ENCODE results near the gene APOL2. TPM values are rescaled to one million over a fixed set of nuclear protein-coding genes. Genes with fewer than 3 reads are reported as not detected.

Gene APOL2
- total RNA-seq, 1 experiment from 2014 or later: 9.9 TPM

- no peaks in the 10 kb centered on the region for H3K27me3 ChIP-seq (ENCODE audit: insufficient read depth, low read length)
- no peak for TF ChIP-seq SRF (IDR thresholded peaks at IDR 0.05; ENCODE audit: low read depth)
- TF ChIP-seq EZH2phosphoT487 (IDR thresholded peaks at IDR 0.05; ENCODE audit: borderline replicate concordance): no peak
- no peak overlapping the region for H3K4me2 ChIP-seq (ENCODE audit: low read length)
- no peaks in the 10 kb centered on the region for H3K79me2 ChIP-seq (ENCODE audit: insufficient read depth, low read length)
- ChIA-PET POLR2A (no interaction called here), CTCF (no interaction called here), RAD21 (ENCODE audit: low non-redundant PET in 1 of 2, low total read pairs in 2 of 2, uncharacterized antibody in 2 of 2, unreplicated experiment in 2 of 2) (no interaction called here)
- no peak overlapping the region for H2AFZ ChIP-seq (ENCODE audit: low read depth, low read length, poor library complexity, severe bottlenecking)
- no peak for DNase-seq (ENCODE audit: low read depth, low spot score)
- BruUV-seq (replicated peaks): no TSS peak
- H3K36me3 ChIP-seq (ENCODE audit: control insufficient read depth in 1 of 2, insufficient read depth in 2 of 2, low read length in 2 of 2): peaks cover 40 to 41% of the 10 kb centered on the region in 2 experiments; a peak in 3 of 4 replicates
- H3K27ac ChIP-seq (ENCODE audit: low read depth, low read length): no peak overlapping the region
- no peak overlapping the region for H3K4me3 ChIP-seq (replicated peaks in 1 of 2; ENCODE audit: low read depth in 1 of 2, low read length in 2 of 2)
- ATAC-seq: no peak
- H3K9me2 ChIP-seq (ENCODE audit: insufficient read depth): no peaks in the 10 kb centered on the region
- intact Hi-C loops (cut with micrococcal nuclease): no loop called here
- H4K20me1 ChIP-seq (ENCODE audit: insufficient read depth): no peaks in the 10 kb centered on the region
- no peak overlapping the region for H3K9ac ChIP-seq (ENCODE audit: low read length)
- H3K4me1 ChIP-seq (ENCODE audit: control insufficient read depth in 1 of 2, insufficient read depth in 2 of 2, low read length in 2 of 2): peaks cover 0 to 8% of the 10 kb centered on the region in 2 experiments; a peak in 2 of 4 replicates
- no peaks in the 10 kb centered on the region for H3K9me3 ChIP-seq (ENCODE audit: control insufficient read depth in 1 of 2, insufficient read depth in 1 of 2, low read depth in 1 of 2, low read length in 2 of 2)
Measured at GRCh38 chr22:36282328-36282831, 43.1 kb upstream of the APOL2 start.

GRCh38 chr22:36281781-36282327 lies 42.5 kb upstream of the APOL2 start:
- no peaks in the 10 kb centered on the region for H3K9me2 ChIP-seq (ENCODE audit: insufficient read depth)
- CTCF ChIA-PET: no interaction called here
- intact Hi-C loops (cut with micrococcal nuclease): no loop called here
- H3K9me3 ChIP-seq (ENCODE audit: control insufficient read depth in 1 of 2, insufficient read depth in 1 of 2, low read depth in 1 of 2, low read length in 2 of 2): no peaks in the 10 kb centered on the region
- no peaks in the 10 kb centered on the region for H3K79me2 ChIP-seq (ENCODE audit: insufficient read depth, low read length)
- no peak overlapping the region for H3K27ac ChIP-seq (ENCODE audit: low read depth, low read length)
- no peak for ATAC-seq
- H3K9ac ChIP-seq (ENCODE audit: low read length): no peak overlapping the region
- BruUV-seq (replicated peaks): no TSS peak
- DNase-seq (ENCODE audit: low read depth, low spot score): no peak
- RAD21 ChIA-PET (ENCODE audit: low non-redundant PET in 1 of 2, low total read pairs in 2 of 2, uncharacterized antibody in 2 of 2, unreplicated experiment in 2 of 2): no interaction called here
- H3K4me3 ChIP-seq (replicated peaks in 1 of 2; ENCODE audit: low read depth in 1 of 2, low read length in 2 of 2): no peak overlapping the region
- H4K20me1 ChIP-seq (ENCODE audit: insufficient read depth): no peaks in the 10 kb centered on the region
- H3K4me2 ChIP-seq (ENCODE audit: low read length): no peak overlapping the region
- no peaks in the 10 kb centered on the region for H3K27me3 ChIP-seq (ENCODE audit: insufficient read depth, low read length)
- peaks cover 36 to 38% of the 10 kb centered on the region in 2 experiments; a peak in 3 of 4 replicates for H3K36me3 ChIP-seq (ENCODE audit: control insufficient read depth in 1 of 2, insufficient read depth in 2 of 2, low read length in 2 of 2)
- peaks cover 0 to 8% of the 10 kb centered on the region in 2 experiments; a peak in 2 of 4 replicates for H3K4me1 ChIP-seq (ENCODE audit: control insufficient read depth in 1 of 2, insufficient read depth in 2 of 2, low read length in 2 of 2)
- TF ChIP-seq RAD21 (IDR thresholded peaks at IDR 0.05; ENCODE audit: low read depth) (no peak), ZFX (IDR thresholded peaks at IDR 0.05) (no peak), EGR1 (IDR thresholded peaks at IDR 0.05; ENCODE audit: low read depth) (no peak), POLR2AphosphoS5 (IDR thresholded peaks at IDR 0.05; ENCODE audit: low read depth, low read length) (no peak), CTCF (IDR thresholded peaks at IDR 0.05 in 2 of 3, conservative IDR thresholded peaks at IDR 0.05 in 1 of 3; ENCODE audit: borderline replicate concordance in 1 of 3, insufficient read depth in 1 of 3, low read depth in 2 of 3, low read length in 2 of 3) (no peak), SP1 (IDR thresholded peaks at IDR 0.05; ENCODE audit: low read depth) (no peak), POLR2A (IDR thresholded peaks at IDR 0.05; ENCODE audit: borderline replicate concordance, extremely low read depth, insufficient read depth, insufficient read length) (no peak), FOSL1 (IDR thresholded peaks at IDR 0.05; ENCODE audit: low read depth) (no peak), JUND (IDR thresholded peaks at IDR 0.05) (no peak), ZNF274 (IDR thresholded peaks at IDR 0.05; ENCODE audit: low read depth, low read length) (no peak), CBX3 (IDR thresholded peaks at IDR 0.05; ENCODE audit: low read depth) (no peak), YY1 (IDR thresholded peaks at IDR 0.05; ENCODE audit: extremely low read depth, insufficient replicate concordance, low read depth, low read length) (no peak), SRF (IDR thresholded peaks at IDR 0.05; ENCODE audit: low read depth) (no peak), CEBPB (IDR thresholded peaks at IDR 0.05; ENCODE audit: low read depth) (no peak), SIN3A (IDR thresholded peaks at IDR 0.05; ENCODE audit: low read depth) (no peak), ATF3 (IDR thresholded peaks at IDR 0.05) (no peak), ZBTB33 (IDR thresholded peaks at IDR 0.05; ENCODE audit: extremely low read depth, insufficient replicate concordance, low read length) (no peak)
- POLR2A ChIA-PET: no interaction called here
- no peak overlapping the region for H2AFZ ChIP-seq (ENCODE audit: low read depth, low read length, poor library complexity, severe bottlenecking)

All from HCT116 (cell line).